ENCODE measurements around the gene ISL1. TPM values are rescaled to one million over a fixed set of nuclear protein-coding genes. Genes with fewer than 3 reads are reported as not detected.

The ISL1 gene
- total RNA-seq, 2 donors from 2014 or later, result 5.8 to 6.1 TPM

DNA sequence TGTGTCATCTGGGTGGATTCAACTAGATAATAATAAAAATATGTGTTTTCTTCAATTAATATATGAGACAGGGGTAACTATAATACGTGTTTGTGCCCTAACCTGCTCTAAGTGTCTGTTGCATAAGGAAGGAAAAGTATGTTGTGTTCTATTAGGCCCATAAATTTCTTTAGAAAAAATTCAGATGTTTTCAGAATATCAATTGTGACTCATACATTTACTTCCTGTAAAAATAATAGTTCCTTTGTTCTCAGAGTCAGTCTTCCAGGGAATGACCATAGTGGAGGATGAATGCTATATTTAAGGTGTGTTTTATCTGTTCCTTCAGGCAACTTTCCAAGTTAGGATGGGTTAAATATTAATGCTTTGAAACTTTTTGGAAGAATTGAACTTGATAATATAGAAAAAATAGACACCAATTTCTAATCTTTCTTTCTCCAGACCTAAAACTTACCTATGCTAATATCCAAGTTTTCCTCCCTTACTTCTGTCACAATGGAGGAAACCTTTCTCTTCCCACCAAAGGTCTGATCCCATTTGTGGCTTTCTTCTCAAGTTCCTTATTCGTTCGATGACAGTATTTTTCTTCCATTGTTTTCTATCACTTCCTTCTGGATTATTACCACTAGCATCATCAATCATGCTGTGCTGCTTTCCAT lies 49.9 kb downstream of the ISL1 start:
- H3K4me1 ChIP-seq (ENCODE audit: control insufficient read depth, insufficient read depth, low read length), result no peaks in the 10 kb centered on the region
- Mint-ChIP-seq H3K27me3 (ENCODE audit: insufficient read depth) (peaks cover 3% of the 10 kb centered on the region), H3K36me3 (ENCODE audit: low read depth) (no peaks in the 10 kb centered on the region), H3K27ac (no peak overlapping the region), H3K4me1 (no peaks in the 10 kb centered on the region), H3K4me3 (no peak overlapping the region), H3K9me3 (no peaks in the 10 kb centered on the region)
- TF ChIP-seq, protein P1, sequence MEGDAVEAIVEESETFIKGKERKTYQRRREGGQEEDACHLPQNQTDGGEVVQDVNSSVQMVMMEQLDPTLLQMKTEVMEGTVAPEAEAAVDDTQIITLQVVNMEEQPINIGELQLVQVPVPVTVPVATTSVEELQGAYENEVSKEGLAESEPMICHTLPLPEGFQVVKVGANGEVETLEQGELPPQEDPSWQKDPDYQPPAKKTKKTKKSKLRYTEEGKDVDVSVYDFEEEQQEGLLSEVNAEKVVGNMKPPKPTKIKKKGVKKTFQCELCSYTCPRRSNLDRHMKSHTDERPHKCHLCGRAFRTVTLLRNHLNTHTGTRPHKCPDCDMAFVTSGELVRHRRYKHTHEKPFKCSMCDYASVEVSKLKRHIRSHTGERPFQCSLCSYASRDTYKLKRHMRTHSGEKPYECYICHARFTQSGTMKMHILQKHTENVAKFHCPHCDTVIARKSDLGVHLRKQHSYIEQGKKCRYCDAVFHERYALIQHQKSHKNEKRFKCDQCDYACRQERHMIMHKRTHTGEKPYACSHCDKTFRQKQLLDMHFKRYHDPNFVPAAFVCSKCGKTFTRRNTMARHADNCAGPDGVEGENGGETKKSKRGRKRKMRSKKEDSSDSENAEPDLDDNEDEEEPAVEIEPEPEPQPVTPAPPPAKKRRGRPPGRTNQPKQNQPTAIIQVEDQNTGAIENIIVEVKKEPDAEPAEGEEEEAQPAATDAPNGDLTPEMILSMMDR (conservative IDR thresholded peaks at IDR 0.05), result no peak
- no peaks in the 10 kb centered on the region for H3K9me3 ChIP-seq (ENCODE audit: control insufficient read depth, low read length)
- H3K9ac ChIP-seq (ENCODE audit: extremely low read depth, low read length, poor library complexity, severe bottlenecking), result no peak overlapping the region
- H3K27me3 ChIP-seq (ENCODE audit: control insufficient read depth, insufficient read depth, low read length, poor library complexity, severe bottlenecking), result no peaks in the 10 kb centered on the region
- WGBS, 2 experiments (ENCODE audit: insufficient coverage in 1 of 2, insufficient read length in 1 of 2), result 85 to 96% methylated on average over 2 to 3 of the region's 3 CpGs
- no peak overlapping the region for H3K27ac ChIP-seq (ENCODE audit: low read depth, low read length)
- H3K4me3 ChIP-seq (ENCODE audit: low read length), result no peak overlapping the region
- DNase-seq, result no peak
- no peaks in the 10 kb centered on the region for H3K36me3 ChIP-seq (ENCODE audit: control insufficient read depth, insufficient read depth, low read length)

DNA sequence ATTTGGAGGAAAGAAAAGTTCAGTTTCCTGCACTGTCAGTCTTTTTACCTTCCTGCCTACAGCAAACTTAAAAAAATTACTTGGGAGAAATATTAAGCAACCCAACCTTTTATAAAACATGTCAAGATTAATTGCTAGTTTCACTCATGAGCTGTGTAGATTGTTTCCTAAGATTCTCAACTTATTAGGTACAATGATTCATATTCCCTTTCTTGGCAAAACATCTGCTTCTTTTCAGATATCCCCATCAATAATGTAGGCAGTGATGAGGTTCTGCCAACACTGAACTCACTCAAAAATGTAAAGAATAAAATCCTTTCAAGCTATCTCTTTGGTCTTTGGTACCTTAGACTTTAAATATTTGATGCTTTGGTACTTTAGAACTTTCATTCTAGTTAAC lies 56.0 kb downstream of the ISL1 start:
- no peak overlapping the region for H3K9ac ChIP-seq (ENCODE audit: extremely low read depth, low read length, poor library complexity, severe bottlenecking)
- Mint-ChIP-seq H3K36me3 (ENCODE audit: low read depth) (no peaks in the 10 kb centered on the region), H3K9me3 (no peaks in the 10 kb centered on the region), H3K4me3 (no peak overlapping the region), H3K4me1 (no peaks in the 10 kb centered on the region), H3K27ac (no peak overlapping the region), H3K27me3 (ENCODE audit: insufficient read depth) (peaks cover 10% of the 10 kb centered on the region)
- H3K4me1 ChIP-seq (ENCODE audit: control insufficient read depth, insufficient read depth, low read length), result no peaks in the 10 kb centered on the region
- H3K36me3 ChIP-seq (ENCODE audit: control insufficient read depth, insufficient read depth, low read length), result no peaks in the 10 kb centered on the region
- H3K9me3 ChIP-seq (ENCODE audit: control insufficient read depth, low read length), result no peaks in the 10 kb centered on the region
- peaks cover 12% of the 10 kb centered on the region for H3K27me3 ChIP-seq (ENCODE audit: control insufficient read depth, insufficient read depth, low read length, poor library complexity, severe bottlenecking)
- TF ChIP-seq, protein P1 (conservative IDR thresholded peaks at IDR 0.05), result no peak
- H3K4me3 ChIP-seq (ENCODE audit: low read length), result no peak overlapping the region
- no peak for DNase-seq
- no peak overlapping the region for H3K27ac ChIP-seq (ENCODE audit: low read depth, low read length)

Data from endodermal cell (in vitro differentiated cells).